Adrenal gland (tissue), 12 donors: Measurements from ENCODE around the gene GLIPR2. TPM values are rescaled to one million over a fixed set of nuclear protein-coding genes. Genes with fewer than 3 reads are reported as not detected.
A peak's percentile ranks its signal among the peaks of the same experiment; 100 is the strongest.

Experiments used
- DNase-seq, 7 donors: peaks; one replicate each; pipeline ENCODE4 v3.0.0-alpha.2; 2019 to 2020
- H3K27ac ChIP-seq, 5 donors: fragments of 200-600 bp; sonication (generic) in 4 of 5; 1 replicate in 3 of 5; 2 replicates in 2 of 5; pipeline versions ENCODE4 v1.5.1 to v1.8.0; 2016 to 2020; ENCODE audit warnings: mild to moderate bottlenecking in 1 of 5
- H3K27me3 ChIP-seq: fragments of 200-600 bp; 2 replicates; pipeline ENCODE4 v1.8.0; 2021
- H3K36me3 ChIP-seq, 2 donors: fragments of 200-600 bp; replicated peaks in 1 of 2; 1 replicate in 1 of 2; 2 replicates in 1 of 2; pipeline versions ENCODE4 v1.5.1 to v1.8.0; 2018 to 2022
- H3K4me1 ChIP-seq, 2 donors: fragments of 200-600 bp; replicated peaks in 1 of 2; 1 replicate in 1 of 2; 2 replicates in 1 of 2; pipeline versions ENCODE4 v1.5.1 to v1.8.0; 2018 to 2021
- H3K4me3 ChIP-seq, 4 donors: fragments of 200-600 bp; sonication (generic) in 3 of 4; one replicate each; pipeline ENCODE4 v1.5.1; 2016 to 2018
- H3K9me3 ChIP-seq, 3 donors: fragments of 200-600 bp; sonication (generic) in 1 of 3; replicated peaks in 1 of 3; 1 replicate in 2 of 3; 2 replicates in 1 of 3; pipeline versions ENCODE4 v1.5.1 to v1.8.0; 2016 to 2021
- CTCF ChIP-seq, 6 experiments: fragments of 450-650 bp in 4 of 6; fragments of 200-600 bp in 2 of 6; sonication (generic) in 1 of 6; IDR thresholded peaks; 1 replicate in 5 of 6; 2 replicates in 1 of 6; pipeline versions ENCODE4 v1.5.1 to v1.8.0; 2016 to 2021; ENCODE audit warnings: antibody characterized with exemption in 6 of 6, mild to moderate bottlenecking in 2 of 6, moderate library complexity in 1 of 6
- POLR2A ChIP-seq, 2 donors: fragments of 450-650 bp; IDR thresholded peaks; one replicate each; pipeline ENCODE4 v1.6.1; 2017; ENCODE audit warnings: antibody characterized with exemption in 2 of 2, mild to moderate bottlenecking in 2 of 2, moderate library complexity in 1 of 2
- WGBS, 4 donors: extraction: QIAGEN DNeasy Blood & Tissue Kit in 2 of 4; methylation state at CpG; one replicate each; pipeline versions ENCODE4 v1.1.5 to v1.1.7; 2013 to 2017; 5-methylcytosine and 5-hydroxymethylcytosine counted together
- intact Hi-C, 2 donors: fragments of 100-400 bp; cut with DNase I; formaldehyde crosslinking; loops; one replicate each; pipeline versions ENCODE4 v1.14.1 to v1.15.0; 2022 to 2023
- polyA plus RNA-seq, 3 donors: library from polyadenylated mRNA; stranded (reverse); fragments of 200-250 nt in 2 of 3; fragments of 350-450 nt in 1 of 3; fragmentation: Illumina TruSeq in 1 of 3; extraction: RNeasy Lipid Tissue Mini Kit (QIAGEN cat#74804) in 1 of 3; gene quantifications; one replicate each; pipeline ENCODE4 v1.2.3, GENCODE V29; 2013 to 2014
- total RNA-seq, 9 donors: library from RNA; depleted of rRNA in 4 of 9; stranded (reverse); fragments of >200 nt in 4 of 9; fragments of 120-200 nt in 1 of 9; fragmentation: NEBNext Ultra II Directional in 1 of 9; extraction: Animal tissue kit (Norgen Biotek cat#: 25700) in 1 of 9; gene quantifications; one replicate each; pipeline versions ENCODE4 v1.1.0 to v1.2.4, GENCODE V29; 2013 to 2023
- donor health status: healthy with polysubstance abuse.
- donor health status: Bipolar disorder and iron deficiency.
- donor health status: DM: yes; HTN: yes; CAD: no.
- donor health status: DM: no; HTN: no; CAD: no.
- donor health status: DM: no; HTN: no; CAD: no.
- donor health status: DM: yes; HTN: yes; CAD: no.

Gene GLIPR2
- total and polyA plus RNA-seq, 12 donors = 16.1 to 56.3 (median 33.5) TPM

- no peaks in the 10 kb centered on the region for H3K36me3 ChIP-seq
- H3K4me1 ChIP-seq = peaks cover 32 to 54% of the 10 kb centered on the region in 2 donors
- H3K9me3 ChIP-seq = no peaks in the 10 kb centered on the region
- no peaks in the 10 kb centered on the region for H3K27me3 ChIP-seq
- intact Hi-C loops = no loop called here
- 81 to 92% (median 85%) methylated on average over 12 of the region's 12 CpGs for WGBS, 4 donors
- H3K27ac ChIP-seq = no peak overlapping the region
- TF ChIP-seq POLR2A (IDR thresholded peaks at IDR 0.05) = no peak
- TF ChIP-seq CTCF (IDR thresholded peaks at IDR 0.05) = no peak
- H3K4me3 ChIP-seq = no peak overlapping the region
- no peak for DNase-seq
Observed at GRCh38 chr9:36144309-36145232, 8.0 kb downstream of the GLIPR2 start.

GRCh38 chr9:36145970-36146369 is 9.4 kb downstream of the GLIPR2 start:
- 92 to 98% (median 95%) methylated on average over 4 of the region's 4 CpGs for WGBS, 4 donors
- Histone ChIP-seq H3K36me3 (no peaks in the 10 kb centered on the region), H3K27me3 (no peaks in the 10 kb centered on the region), H3K4me1 (peaks cover 26 to 51% of the 10 kb centered on the region in 2 donors), H3K27ac (no peak overlapping the region), H3K4me3 (no peak overlapping the region), H3K9me3 (no peaks in the 10 kb centered on the region)
- intact Hi-C loops = no loop called here
- no peak for DNase-seq
- TF ChIP-seq CTCF (IDR thresholded peaks at IDR 0.05) (no peak), POLR2A (IDR thresholded peaks at IDR 0.05) (no peak)

- peaks cover 26 to 46% of the 10 kb centered on the region in 2 donors for H3K4me1 ChIP-seq
- no peaks in the 10 kb centered on the region for H3K9me3 ChIP-seq
- H3K4me3 ChIP-seq = no peak overlapping the region
- no peaks in the 10 kb centered on the region for H3K36me3 ChIP-seq
- TF ChIP-seq CTCF (IDR thresholded peaks at IDR 0.05) (no peak), POLR2A (IDR thresholded peaks at IDR 0.05) (no peak)
- H3K27me3 ChIP-seq = no peaks in the 10 kb centered on the region
- intact Hi-C loops = no loop called here
- WGBS, 4 donors = 86 to 97% (median 94%) methylated on average over 5 to 10 of the region's 10 CpGs
- DNase-seq = no peak
- no peak overlapping the region for H3K27ac ChIP-seq
Observed at GRCh38 chr9:36146651-36147050, 10.1 kb downstream of the GLIPR2 start.

- no peak for TF ChIP-seq CTCF (IDR thresholded peaks at IDR 0.05)
- WGBS, 4 donors = 81 to 90% (median 86%) methylated on average over 9 to 14 of the region's 14 CpGs
- Histone ChIP-seq H3K4me3 (no peak overlapping the region), H3K4me1 (peaks cover 22 to 38% of the 10 kb centered on the region in 2 donors), H3K36me3 (no peaks in the 10 kb centered on the region), H3K27me3 (no peaks in the 10 kb centered on the region), H3K9me3 (no peaks in the 10 kb centered on the region), H3K27ac (peak overlapping the region in 3 of 5 donors; percentile 29 to 90 (median 80))
- intact Hi-C loops = no loop called here
- DNase-seq = no peak
Observed at GRCh38 chr9:36147441-36148175, 11.1 kb downstream of the GLIPR2 start.
